PC-9 (cell line): ENCODE data around the gene ESR1.
"Not testable (repeated sequence)": the region's sequence is repeated elsewhere in the genome, so short reads cannot be mapped to it uniquely, and the experiment has no call there.

Experiments
- CTCF ChIP-seq: fragments of 200-600 bp; sonication (generic); conservative IDR thresholded peaks from 2 replicates; pipeline ENCODE4 v1.6.1; 2017; ENCODE audit warnings: mixed run types, antibody characterized with exemption, mild to moderate bottlenecking, moderate library complexity
- EZH2 ChIP-seq: fragments of 200-600 bp; sonication (generic); IDR thresholded peaks from 2 replicates; pipeline ENCODE4 v1.8.0; 2017; ENCODE audit warnings: antibody characterized with exemption, low read depth

GRCh38 chr6:151899796-151900195, 92.3 kb downstream of the ESR1 start:
- TF ChIP-seq CTCF, EZH2: not testable (repeated sequence)
